HepG2 (cell line): ENCODE measurements around the gene UBR3. TPM values are rescaled to one million over a fixed set of nuclear protein-coding genes. Genes with fewer than 3 reads are reported as not detected.

Experiments
- ARID2 ChIP-seq: sonication (generic); formaldehyde crosslinking; IDR thresholded peaks from 2 replicates; pipeline ENCODE4 v1.8.1; 2022; ENCODE audit warnings: mild to moderate bottlenecking, missing genetic modification reagents, borderline replicate concordance
- CREB1 ChIP-seq, 2 experiments: fragments of 450-650 bp in 1 of 2; IDR thresholded peaks; 2 replicates each; pipeline ENCODE4 v1.6.1; 2016 to 2017; ENCODE audit warnings: control low read depth in 1 of 2, mild to moderate bottlenecking in 1 of 2, missing compliant biosample characterization in 1 of 2, missing genetic modification characterization in 1 of 2
- DR1 ChIP-seq: sonication (generic); formaldehyde crosslinking; IDR thresholded peaks from 2 replicates; pipeline ENCODE4 v1.8.0; 2021; ENCODE audit warnings: mild to moderate bottlenecking, missing genetic modification reagents, inconsistent platforms
- ELF4 ChIP-seq: sonication (generic); formaldehyde crosslinking; IDR thresholded peaks from 2 replicates; pipeline ENCODE4 v1.5.0; 2020; ENCODE audit warnings: missing genetic modification reagents, mild to moderate bottlenecking, moderate library complexity, borderline replicate concordance
- FLYWCH1 ChIP-seq: sonication (generic); formaldehyde crosslinking; IDR thresholded peaks from 2 replicates; pipeline ENCODE4 v1.8.1; 2023; ENCODE audit warnings: mild to moderate bottlenecking, missing genetic modification reagents
- FOXO1 ChIP-seq: sonication (generic); formaldehyde crosslinking; IDR thresholded peaks from 2 replicates; pipeline ENCODE4 v1.4.0; 2020; ENCODE audit warnings: missing genetic modification reagents
- KLF15 ChIP-seq: sonication (generic); formaldehyde crosslinking; IDR thresholded peaks from 2 replicates; pipeline ENCODE4 v1.8.1; 2023; ENCODE audit warnings: borderline replicate concordance, mild to moderate bottlenecking, inconsistent platforms, missing genetic modification reagents, mixed read lengths
- RAD21 ChIP-seq: fragments of 450-650 bp; formaldehyde crosslinking; IDR thresholded peaks from 2 replicates; pipeline ENCODE4 v1.5.0; 2020; ENCODE audit warnings: mild to moderate bottlenecking
- ZBTB1 ChIP-seq: sonication (generic); formaldehyde crosslinking; IDR thresholded peaks from 2 replicates; pipeline ENCODE4 v1.4.0; 2020; ENCODE audit warnings: missing genetic modification reagents, borderline replicate concordance
- ZNF225 ChIP-seq: sonication (generic); formaldehyde crosslinking; IDR thresholded peaks from 2 replicates; pipeline ENCODE4 v1.4.0; 2020; ENCODE audit warnings: mild to moderate bottlenecking, missing genetic modification reagents
- ZNF260 ChIP-seq: sonication (generic); formaldehyde crosslinking; IDR thresholded peaks from 2 replicates; pipeline ENCODE4 v1.4.0; 2020; ENCODE audit warnings: missing genetic modification reagents, low read depth, mild to moderate bottlenecking, borderline replicate concordance
- ZNF30 ChIP-seq: sonication (generic); formaldehyde crosslinking; IDR thresholded peaks from 2 replicates; pipeline ENCODE4 v1.5.0; 2020; ENCODE audit warnings: mild to moderate bottlenecking, missing genetic modification reagents
- ZNF33B ChIP-seq: sonication (generic); formaldehyde crosslinking; IDR thresholded peaks from 2 replicates; pipeline ENCODE4 v1.5.1; 2020; ENCODE audit warnings: mild to moderate bottlenecking, missing genetic modification reagents
- ZNF468 ChIP-seq: sonication (generic); formaldehyde crosslinking; IDR thresholded peaks from 2 replicates; pipeline ENCODE4 v1.8.0; 2022; ENCODE audit warnings: mild to moderate bottlenecking, moderate library complexity, missing genetic modification reagents
- ZNF619 ChIP-seq: sonication (generic); formaldehyde crosslinking; IDR thresholded peaks from 2 replicates; pipeline ENCODE4 v1.4.0; 2020; ENCODE audit warnings: mild to moderate bottlenecking, missing genetic modification reagents
- polyA plus RNA-seq, 8 experiments: library from polyadenylated mRNA; depleted of rRNA in 3 of 8; stranded (reverse) in 7 of 8; unstranded in 1 of 8; fragments of >200 nt; fragmentation: Illumina TruSeq in 4 of 8; extraction: Trizol in 4 of 8; gene quantifications; 2 replicates each; pipeline versions ENCODE4 v1.2.1 to v1.2.3, GENCODE V29; 2011 to 2016; ENCODE audit warnings: low read depth in 4 of 8, missing spikeins in 1 of 8, mixed read lengths in 1 of 8; ENCODE audit not compliant: insufficient read depth in 1 of 8
- total RNA-seq, 5 experiments: library from RNA; depleted of rRNA; stranded (reverse); fragments of >200 nt; fragmentation: Illumina TruSeq; extraction: Trizol; gene quantifications; 2 replicates each; pipeline ENCODE4 v1.2.3, GENCODE V29; 2016; ENCODE audit warnings: low read depth in 1 of 5
- TF ChIP-seq, protein P1 (sequence below): sonication (generic); formaldehyde crosslinking; IDR thresholded peaks from 2 replicates; pipeline ENCODE4 v1.9.0; 2021; ENCODE audit warnings: missing genetic modification reagents, borderline replicate concordance
- TF ChIP-seq, protein P2 (sequence below): sonication (generic); formaldehyde crosslinking; IDR thresholded peaks from 2 replicates; pipeline ENCODE4 v1.4.0; 2020; ENCODE audit warnings: missing genetic modification reagents, mild to moderate bottlenecking, borderline replicate concordance

The UBR3 gene
- total and polyA plus RNA-seq, 2 of the 13 experiments (the other 11 are each of a cell fraction or from before 2014, with no cell fraction given) = 15.1 to 28.0 TPM

DNA sequence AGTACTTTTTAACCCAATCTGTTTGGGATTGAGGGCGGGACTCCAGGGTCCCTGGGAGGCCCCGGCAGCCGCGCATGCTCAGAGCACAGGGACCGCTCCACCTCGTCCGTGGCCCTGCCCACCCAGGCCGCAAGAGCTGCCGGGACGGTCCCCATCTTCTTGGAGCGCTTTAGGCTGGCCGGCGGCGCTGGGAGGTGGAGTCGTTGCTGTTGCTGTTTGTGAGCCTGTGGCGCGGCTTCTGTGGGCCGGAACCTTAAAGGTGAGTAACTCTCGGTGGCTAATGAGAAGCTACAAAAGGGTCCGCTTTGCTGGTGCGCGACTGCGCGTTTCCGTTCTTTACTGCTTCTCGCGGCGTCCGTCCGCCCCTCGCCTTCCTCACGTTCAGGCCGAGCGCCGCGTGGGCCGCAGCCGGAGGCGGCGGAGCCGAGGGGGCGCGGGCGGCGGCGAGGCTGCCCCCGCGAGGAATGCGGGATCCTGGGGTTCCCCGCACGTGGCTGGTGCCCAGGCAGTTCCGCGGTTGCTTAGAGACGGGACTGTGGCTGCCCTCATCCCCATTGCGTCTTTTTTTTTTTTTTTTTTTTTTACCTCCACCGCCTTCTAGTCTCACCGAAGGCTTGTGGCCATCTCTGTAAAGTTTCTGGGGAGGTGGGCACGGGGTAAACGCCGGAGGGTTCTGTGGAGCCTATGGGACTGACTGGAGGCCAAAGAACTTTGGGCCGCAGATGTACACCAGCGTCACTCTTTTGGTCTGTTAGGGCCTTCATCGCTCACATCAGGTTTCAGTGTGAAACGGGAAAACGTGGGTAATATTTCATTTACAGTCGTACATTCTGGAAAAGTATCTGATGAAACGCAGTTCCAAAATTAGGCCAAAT lies 28.3 kb upstream of the UBR3 start, which contains the start of gene SSB (continued):
- TF ChIP-seq, protein P1, sequence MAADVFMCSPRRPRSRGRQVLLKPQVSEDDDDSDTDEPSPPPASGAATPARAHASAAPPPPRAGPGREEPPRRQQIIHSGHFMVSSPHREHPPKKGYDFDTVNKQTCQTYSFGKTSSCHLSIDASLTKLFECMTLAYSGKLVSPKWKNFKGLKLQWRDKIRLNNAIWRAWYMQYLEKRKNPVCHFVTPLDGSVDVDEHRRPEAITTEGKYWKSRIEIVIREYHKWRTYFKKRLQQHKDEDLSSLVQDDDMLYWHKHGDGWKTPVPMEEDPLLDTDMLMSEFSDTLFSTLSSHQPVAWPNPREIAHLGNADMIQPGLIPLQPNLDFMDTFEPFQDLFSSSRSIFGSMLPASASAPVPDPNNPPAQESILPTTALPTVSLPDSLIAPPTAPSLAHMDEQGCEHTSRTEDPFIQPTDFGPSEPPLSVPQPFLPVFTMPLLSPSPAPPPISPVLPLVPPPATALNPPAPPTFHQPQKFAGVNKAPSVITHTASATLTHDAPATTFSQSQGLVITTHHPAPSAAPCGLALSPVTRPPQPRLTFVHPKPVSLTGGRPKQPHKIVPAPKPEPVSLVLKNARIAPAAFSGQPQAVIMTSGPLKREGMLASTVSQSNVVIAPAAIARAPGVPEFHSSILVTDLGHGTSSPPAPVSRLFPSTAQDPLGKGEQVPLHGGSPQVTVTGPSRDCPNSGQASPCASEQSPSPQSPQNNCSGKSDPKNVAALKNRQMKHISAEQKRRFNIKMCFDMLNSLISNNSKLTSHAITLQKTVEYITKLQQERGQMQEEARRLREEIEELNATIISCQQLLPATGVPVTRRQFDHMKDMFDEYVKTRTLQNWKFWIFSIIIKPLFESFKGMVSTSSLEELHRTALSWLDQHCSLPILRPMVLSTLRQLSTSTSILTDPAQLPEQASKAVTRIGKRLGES (CRISPR knock-in tag) = no peak
- peak; percentile 94 for TF ChIP-seq ZNF619 (CRISPR knock-in tag)
- TF ChIP-seq ZBTB1 = no peak
- TF ChIP-seq ZNF468 = no peak
- no peak for TF ChIP-seq ZNF260 (CRISPR knock-in tag)
- TF ChIP-seq FOXO1 = peak; percentile 62
- TF ChIP-seq CREB1 (IDR thresholded peaks at IDR 0.05) = no peak
- TF ChIP-seq CREB1 (CRISPR knock-in tag; IDR thresholded peaks at IDR 0.05) = no peak
- peak; percentile 89 for TF ChIP-seq DR1
- TF ChIP-seq ELF4 (CRISPR knock-in tag) = 0 out of 2 replicates have a peak, but pooled peaks have one; percentile 41
- TF ChIP-seq, protein P2, sequence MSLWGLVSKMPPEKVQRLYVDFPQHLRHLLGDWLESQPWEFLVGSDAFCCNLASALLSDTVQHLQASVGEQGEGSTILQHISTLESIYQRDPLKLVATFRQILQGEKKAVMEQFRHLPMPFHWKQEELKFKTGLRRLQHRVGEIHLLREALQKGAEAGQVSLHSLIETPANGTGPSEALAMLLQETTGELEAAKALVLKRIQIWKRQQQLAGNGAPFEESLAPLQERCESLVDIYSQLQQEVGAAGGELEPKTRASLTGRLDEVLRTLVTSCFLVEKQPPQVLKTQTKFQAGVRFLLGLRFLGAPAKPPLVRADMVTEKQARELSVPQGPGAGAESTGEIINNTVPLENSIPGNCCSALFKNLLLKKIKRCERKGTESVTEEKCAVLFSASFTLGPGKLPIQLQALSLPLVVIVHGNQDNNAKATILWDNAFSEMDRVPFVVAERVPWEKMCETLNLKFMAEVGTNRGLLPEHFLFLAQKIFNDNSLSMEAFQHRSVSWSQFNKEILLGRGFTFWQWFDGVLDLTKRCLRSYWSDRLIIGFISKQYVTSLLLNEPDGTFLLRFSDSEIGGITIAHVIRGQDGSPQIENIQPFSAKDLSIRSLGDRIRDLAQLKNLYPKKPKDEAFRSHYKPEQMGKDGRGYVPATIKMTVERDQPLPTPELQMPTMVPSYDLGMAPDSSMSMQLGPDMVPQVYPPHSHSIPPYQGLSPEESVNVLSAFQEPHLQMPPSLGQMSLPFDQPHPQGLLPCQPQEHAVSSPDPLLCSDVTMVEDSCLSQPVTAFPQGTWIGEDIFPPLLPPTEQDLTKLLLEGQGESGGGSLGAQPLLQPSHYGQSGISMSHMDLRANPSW (CRISPR knock-in tag) = no peak
- peak; percentile 66; the same call in 1 of the 2 replicates for TF ChIP-seq ZNF33B
- TF ChIP-seq KLF15 (CRISPR knock-in tag) = no peak; the same call in 1 of the 2 replicates
- no peak for TF ChIP-seq FLYWCH1
- peak; percentile 47; the same call in 1 of the 2 replicates for TF ChIP-seq ZNF30 (CRISPR knock-in tag)
- TF ChIP-seq ZNF225 (CRISPR knock-in tag) = peak; percentile 86
- 0 out of 2 replicates have a peak, but pooled peaks have one; percentile 39 for TF ChIP-seq RAD21 (CRISPR knock-in tag)
- no peak for TF ChIP-seq ARID2
